ENCODE results near the gene CAMK1. TPM values are rescaled to one million over a fixed set of nuclear protein-coding genes. Genes with fewer than 3 reads are reported as not detected.

CAMK1 gene
- total RNA-seq, 1 experiment from 2014 or later = 2.0 TPM

DNA sequence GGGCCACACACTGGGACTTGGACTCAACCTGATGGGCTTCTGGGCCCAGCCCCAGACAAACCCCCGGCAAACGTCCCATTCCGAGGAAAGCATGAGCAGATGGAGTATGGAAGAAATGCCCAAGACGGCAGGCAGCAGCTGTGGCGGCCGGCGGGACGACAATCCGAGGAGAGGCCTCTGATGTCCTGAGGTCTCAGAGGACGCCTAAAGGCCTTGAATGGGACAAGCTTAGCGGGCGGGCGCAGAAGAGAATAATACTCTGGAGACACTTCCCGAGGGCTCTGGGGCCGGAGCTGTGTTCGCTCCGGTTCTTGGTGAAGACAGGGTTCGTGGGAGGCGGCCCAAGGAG, 20.5 kb downstream of the CAMK1 start:
- Histone ChIP-seq H2AFZ (peak overlapping the region; percentile 96), H3K9me2 (ENCODE audit: insufficient read depth) (no peaks in the 10 kb centered on the region), H3K9me3 (ENCODE audit: insufficient read depth, low read depth) (no peaks in the 10 kb centered on the region), H3K27ac (no peak overlapping the region; the same call in 1 of the 2 replicates), H3K36me3 (ENCODE audit: low read depth) (0 out of 2 replicates have a peak, but pooled peaks cover 12% of the 10 kb centered on the region), H3K4me1 (replicated peaks; ENCODE audit: insufficient read depth) (peaks cover 14% of the 10 kb centered on the region), H3K79me2 (ENCODE audit: low read depth) (peaks cover 10% of the 10 kb centered on the region; the same call in 1 of the 2 replicates), H4K20me1 (ENCODE audit: insufficient read depth) (no peaks in the 10 kb centered on the region), H3K27me3 (ENCODE audit: insufficient read depth, low read depth) (no peaks in the 10 kb centered on the region), H3K4me2 (peak overlapping the region; percentile 96), H3K4me3 (peak overlapping the region; percentile 59), H3F3A (ENCODE audit: insufficient read depth, low read depth) (peaks cover 18% of the 10 kb centered on the region)
- POLR2A ChIA-PET (ENCODE audit: unreplicated experiment) = interaction anchor here (0.6 to 0.7 kb wide), 2 partner anchors 60 to 710 kb away, joined by 4 to 5 read pairs; no protein-coding TSS in a partner anchor
- no TSS peak for BruUV-seq (replicated peaks)
- TF ChIP-seq, protein P1, sequence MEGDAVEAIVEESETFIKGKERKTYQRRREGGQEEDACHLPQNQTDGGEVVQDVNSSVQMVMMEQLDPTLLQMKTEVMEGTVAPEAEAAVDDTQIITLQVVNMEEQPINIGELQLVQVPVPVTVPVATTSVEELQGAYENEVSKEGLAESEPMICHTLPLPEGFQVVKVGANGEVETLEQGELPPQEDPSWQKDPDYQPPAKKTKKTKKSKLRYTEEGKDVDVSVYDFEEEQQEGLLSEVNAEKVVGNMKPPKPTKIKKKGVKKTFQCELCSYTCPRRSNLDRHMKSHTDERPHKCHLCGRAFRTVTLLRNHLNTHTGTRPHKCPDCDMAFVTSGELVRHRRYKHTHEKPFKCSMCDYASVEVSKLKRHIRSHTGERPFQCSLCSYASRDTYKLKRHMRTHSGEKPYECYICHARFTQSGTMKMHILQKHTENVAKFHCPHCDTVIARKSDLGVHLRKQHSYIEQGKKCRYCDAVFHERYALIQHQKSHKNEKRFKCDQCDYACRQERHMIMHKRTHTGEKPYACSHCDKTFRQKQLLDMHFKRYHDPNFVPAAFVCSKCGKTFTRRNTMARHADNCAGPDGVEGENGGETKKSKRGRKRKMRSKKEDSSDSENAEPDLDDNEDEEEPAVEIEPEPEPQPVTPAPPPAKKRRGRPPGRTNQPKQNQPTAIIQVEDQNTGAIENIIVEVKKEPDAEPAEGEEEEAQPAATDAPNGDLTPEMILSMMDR (conservative IDR thresholded peaks at IDR 0.05) = no peak
- no peak for TF ChIP-seq EZH2 (IDR thresholded peaks at IDR 0.05; ENCODE audit: low read depth)
- intact Hi-C loops (cut with micrococcal nuclease; ENCODE audit: unreplicated experiment) = loop anchor here (1.0 to 10.0 kb wide), 3 partner anchors 18 to 576 kb away; partner anchors contain the start of genes BRPF1 and SEC13
- CTCF ChIA-PET = interaction anchor here (0.5 to 0.6 kb wide), 2 partner anchors 196 to 549 kb away, joined by 4 to 7 read pairs; no protein-coding TSS in a partner anchor
- no peak for DNase-seq

DNA sequence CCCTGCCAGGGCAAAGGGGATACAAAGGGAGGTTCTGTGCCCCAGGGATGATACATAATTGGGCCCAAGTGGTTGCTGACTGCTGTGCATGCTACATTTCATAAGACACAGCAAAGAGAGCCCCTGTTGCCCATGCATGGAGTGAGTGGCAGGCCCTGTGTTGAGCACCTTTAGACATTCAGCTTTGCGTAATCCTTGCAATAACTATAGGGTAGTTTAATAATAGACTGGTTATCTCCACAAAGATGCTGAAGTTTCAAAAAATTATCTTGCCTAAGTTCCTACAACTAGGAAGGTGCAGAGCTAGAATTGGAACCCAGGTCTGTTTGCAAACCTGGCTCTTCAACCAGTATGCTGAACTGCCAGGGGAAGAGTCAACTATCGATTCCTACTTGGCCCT, 21.7 kb downstream of the CAMK1 start:
- CTCF ChIA-PET = no interaction called here
- Histone ChIP-seq H3K4me1 (replicated peaks; ENCODE audit: insufficient read depth) (peaks cover 14% of the 10 kb centered on the region), H3K27ac (no peak overlapping the region), H3K27me3 (ENCODE audit: insufficient read depth, low read depth) (no peaks in the 10 kb centered on the region), H3K9me3 (ENCODE audit: insufficient read depth, low read depth) (no peaks in the 10 kb centered on the region), H3K79me2 (ENCODE audit: low read depth) (peaks cover 10% of the 10 kb centered on the region; the same call in 1 of the 2 replicates), H4K20me1 (ENCODE audit: insufficient read depth) (no peaks in the 10 kb centered on the region), H3K36me3 (ENCODE audit: low read depth) (0 out of 2 replicates have a peak, but pooled peaks cover 12% of the 10 kb centered on the region), H3F3A (ENCODE audit: insufficient read depth, low read depth) (peaks cover 20% of the 10 kb centered on the region), H3K9me2 (ENCODE audit: insufficient read depth) (no peaks in the 10 kb centered on the region), H2AFZ (no peak overlapping the region), H3K4me2 (no peak overlapping the region), H3K4me3 (no peak overlapping the region)
- BruUV-seq (replicated peaks) = no TSS peak
- intact Hi-C loops (cut with micrococcal nuclease; ENCODE audit: unreplicated experiment) = loop anchor here (10.0 kb wide), 1 partner anchor 577 kb away; the partner anchor contains the start of gene SEC13
- TF ChIP-seq, protein P1 (conservative IDR thresholded peaks at IDR 0.05) = no peak
- TF ChIP-seq EZH2 (IDR thresholded peaks at IDR 0.05; ENCODE audit: low read depth) = no peak
- no peak for DNase-seq
- POLR2A ChIA-PET (ENCODE audit: unreplicated experiment) = interaction anchor here (0.7 kb wide), 1 partner anchor 409 kb away, joined by 7 read pairs; no protein-coding TSS in a partner anchor

DNA sequence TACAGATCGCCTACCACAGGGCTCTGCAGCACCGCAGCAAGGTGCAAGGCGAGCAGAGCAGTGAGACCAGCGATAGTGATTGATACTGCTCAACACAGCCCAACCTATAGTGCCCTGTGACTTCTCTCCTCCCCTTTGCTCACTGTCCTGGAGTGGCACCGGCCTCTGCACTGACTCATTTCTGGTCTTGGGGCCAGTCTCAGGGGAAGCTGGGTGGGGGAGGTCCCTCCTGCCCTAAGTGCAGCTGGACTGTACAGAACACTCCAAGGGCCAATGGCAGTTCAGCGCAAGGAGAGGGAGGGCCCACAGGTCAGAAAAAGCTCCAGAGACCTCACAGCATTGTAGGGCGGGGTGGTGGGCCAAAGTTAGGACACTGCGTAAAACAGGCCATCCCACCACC, 22.5 kb downstream of the CAMK1 start:
- Histone ChIP-seq H4K20me1 (ENCODE audit: insufficient read depth) (no peaks in the 10 kb centered on the region), H3K4me2 (no peak overlapping the region), H3K79me2 (ENCODE audit: low read depth) (peaks cover 10% of the 10 kb centered on the region; the same call in 1 of the 2 replicates), H3K4me1 (replicated peaks; ENCODE audit: insufficient read depth) (peaks cover 14% of the 10 kb centered on the region), H3F3A (ENCODE audit: insufficient read depth, low read depth) (peaks cover 20% of the 10 kb centered on the region), H3K9me3 (ENCODE audit: insufficient read depth, low read depth) (no peaks in the 10 kb centered on the region), H2AFZ (no peak overlapping the region), H3K27ac (no peak overlapping the region), H3K27me3 (ENCODE audit: insufficient read depth, low read depth) (no peaks in the 10 kb centered on the region), H3K4me3 (no peak overlapping the region), H3K36me3 (ENCODE audit: low read depth) (0 out of 2 replicates have a peak, but pooled peaks cover 10% of the 10 kb centered on the region), H3K9me2 (ENCODE audit: insufficient read depth) (no peaks in the 10 kb centered on the region)
- ChIA-PET POLR2A (ENCODE audit: unreplicated experiment) (interaction anchor here (0.6 kb wide), 1 partner anchor 61 kb away, joined by 3 read pairs; no protein-coding TSS in a partner anchor), CTCF (no interaction called here)
- no TSS peak for BruUV-seq (replicated peaks)
- intact Hi-C loops (cut with micrococcal nuclease; ENCODE audit: unreplicated experiment) = loop anchor here (10.0 kb wide), 1 partner anchor 578 kb away; the partner anchor contains the start of gene SEC13
- TF ChIP-seq EZH2 (IDR thresholded peaks at IDR 0.05; ENCODE audit: low read depth) = no peak
- TF ChIP-seq, protein P1 (conservative IDR thresholded peaks at IDR 0.05) = no peak
- no peak for DNase-seq

Data from PC-9 (cell line).